ENCODE data around the gene INVS. TPM values are rescaled to one million over a fixed set of nuclear protein-coding genes. Genes with fewer than 3 reads are reported as not detected.

Gene INVS
- total and polyA plus RNA-seq, 2 of the 4 experiments (the other 2 are of a cell fraction): 9.2 to 33.5 TPM

DNA sequence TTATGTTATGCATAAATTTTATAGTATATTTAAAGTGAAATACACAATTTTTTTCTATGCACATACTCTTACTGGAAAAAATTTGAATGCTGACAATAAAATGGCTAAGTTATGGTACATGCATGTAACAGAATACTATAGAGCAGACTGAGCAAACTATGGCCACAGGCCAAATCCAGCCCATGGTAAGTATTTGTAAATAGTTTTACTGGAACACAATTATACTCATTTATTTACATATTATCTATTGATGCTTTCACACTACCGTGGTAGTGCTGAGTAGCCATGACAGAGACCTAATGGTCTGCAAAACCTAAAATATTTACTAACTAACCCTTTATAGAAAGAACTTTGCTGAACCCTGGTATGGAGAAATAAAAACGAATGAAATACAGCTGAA, 208.0 kb downstream of the INVS start:
- Histone ChIP-seq H2AFZ (replicated peaks; ENCODE audit: low read length, poor library complexity) (no peak overlapping the region), H2BK15ac (ENCODE audit: low read depth, low read length) (no peak overlapping the region), H3K9me1 (ENCODE audit: insufficient read depth, low read length) (peaks cover 8% of the 10 kb centered on the region), H3K14ac (replicated peaks; ENCODE audit: low read depth, low read length) (no peak overlapping the region), H3K4me3 (ENCODE audit: insufficient read depth, low read depth, low read length) (no peak overlapping the region), H3K9ac (ENCODE audit: low read depth, low read length) (no peak overlapping the region), H3K4me2 (ENCODE audit: low read depth, low read length) (no peak overlapping the region; the same call in 1 of the 2 replicates), H3K9me3 (ENCODE audit: control insufficient read depth, insufficient read depth, low read length) (no peaks in the 10 kb centered on the region), H3K27ac (ENCODE audit: insufficient read depth, low read length) (no peak overlapping the region), H2BK20ac (ENCODE audit: low read depth, low read length) (no peak overlapping the region), H2AK9ac (replicated peaks; ENCODE audit: low read depth, low read length, poor library complexity) (no peak overlapping the region), H3K36me3 (ENCODE audit: control insufficient read depth, insufficient read depth, low read length) (peaks cover 8% of the 10 kb centered on the region), H3K4me1 (ENCODE audit: control insufficient read depth, insufficient read depth, low read length) (peaks cover 18% of the 10 kb centered on the region), H3K79me1 (ENCODE audit: low read depth in 1 of 2, low read length in 2 of 2) (peaks cover 22 to 56% of the 10 kb centered on the region in 2 experiments), H4K8ac (ENCODE audit: low read depth in 2 of 2, low read length in 2 of 2) (no peak overlapping the region), H4K5ac (ENCODE audit: low read depth, low read length) (no peak overlapping the region), H4K91ac (ENCODE audit: insufficient read depth, low read depth, low read length) (no peak overlapping the region), H3K56ac (ENCODE audit: extremely low read depth, insufficient read depth, low read length) (no peak overlapping the region), H3K27me3 (ENCODE audit: control insufficient read depth, insufficient read depth, low read length) (no peaks in the 10 kb centered on the region), H2AK5ac (ENCODE audit: low read depth, low read length) (no peak overlapping the region), H4K20me1 (ENCODE audit: insufficient read depth, low read length) (peaks cover 12% of the 10 kb centered on the region; the same call in 1 of the 2 replicates), H2BK120ac (ENCODE audit: low read depth, low read length) (no peak overlapping the region), H3K23ac (ENCODE audit: low read depth, low read length) (no peak overlapping the region), H3K4ac (ENCODE audit: low read depth, low read length) (no peak overlapping the region), H3K18ac (ENCODE audit: low read depth, low read length) (no peak overlapping the region), H2BK5ac (ENCODE audit: low read depth, low read length, poor library complexity, severe bottlenecking) (no peak overlapping the region)
- intact Hi-C loops (cut with micrococcal nuclease): no loop called here
- no peak for DNase-seq
- WGBS, 2 experiments (ENCODE audit: extremely low coverage in 2 of 2, insufficient read length in 1 of 2): no CpG with 5 or more reads among the region's 2 CpGs
- no TSS peak for BruUV-seq (replicated peaks)
- no peak for ATAC-seq (ENCODE audit: low read depth)
- TF ChIP-seq POLR2A (IDR thresholded peaks at IDR 0.05; ENCODE audit: low read depth, low read length) (no peak), CHD1 (IDR thresholded peaks at IDR 0.05; ENCODE audit: low read depth, low read length) (no peak), FOS (IDR thresholded peaks at IDR 0.05; ENCODE audit: low read depth, low read length) (no peak), CEBPB (IDR thresholded peaks at IDR 0.05; ENCODE audit: low read depth, low read length) (no peak), RAD21 (IDR thresholded peaks at IDR 0.05; ENCODE audit: low read length) (no peak), MAFK (IDR thresholded peaks at IDR 0.05; ENCODE audit: low read depth, low read length) (no peak), MXI1 (IDR thresholded peaks at IDR 0.05; ENCODE audit: borderline replicate concordance, low read depth, low read length) (no peak), RFX5 (IDR thresholded peaks at IDR 0.05; ENCODE audit: low read depth, low read length) (no peak), RCOR1 (IDR thresholded peaks at IDR 0.05; ENCODE audit: insufficient replicate concordance, low read length) (no peak), SMC3 (IDR thresholded peaks at IDR 0.05; ENCODE audit: low read depth, low read length) (no peak), BHLHE40 (IDR thresholded peaks at IDR 0.05; ENCODE audit: low read depth, low read length) (no peak), NFE2L2 (IDR thresholded peaks at IDR 0.05; ENCODE audit: low read depth, low read length) (no peak), MAZ (IDR thresholded peaks at IDR 0.05; ENCODE audit: borderline replicate concordance, low read depth, low read length) (no peak)
- TF ChIP-seq, protein P1, sequence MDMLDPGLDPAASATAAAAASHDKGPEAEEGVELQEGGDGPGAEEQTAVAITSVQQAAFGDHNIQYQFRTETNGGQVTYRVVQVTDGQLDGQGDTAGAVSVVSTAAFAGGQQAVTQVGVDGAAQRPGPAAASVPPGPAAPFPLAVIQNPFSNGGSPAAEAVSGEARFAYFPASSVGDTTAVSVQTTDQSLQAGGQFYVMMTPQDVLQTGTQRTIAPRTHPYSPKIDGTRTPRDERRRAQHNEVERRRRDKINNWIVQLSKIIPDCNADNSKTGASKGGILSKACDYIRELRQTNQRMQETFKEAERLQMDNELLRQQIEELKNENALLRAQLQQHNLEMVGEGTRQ (IDR thresholded peaks at IDR 0.05; ENCODE audit: low read depth, low read length): no peak
- TF ChIP-seq, protein P2, sequence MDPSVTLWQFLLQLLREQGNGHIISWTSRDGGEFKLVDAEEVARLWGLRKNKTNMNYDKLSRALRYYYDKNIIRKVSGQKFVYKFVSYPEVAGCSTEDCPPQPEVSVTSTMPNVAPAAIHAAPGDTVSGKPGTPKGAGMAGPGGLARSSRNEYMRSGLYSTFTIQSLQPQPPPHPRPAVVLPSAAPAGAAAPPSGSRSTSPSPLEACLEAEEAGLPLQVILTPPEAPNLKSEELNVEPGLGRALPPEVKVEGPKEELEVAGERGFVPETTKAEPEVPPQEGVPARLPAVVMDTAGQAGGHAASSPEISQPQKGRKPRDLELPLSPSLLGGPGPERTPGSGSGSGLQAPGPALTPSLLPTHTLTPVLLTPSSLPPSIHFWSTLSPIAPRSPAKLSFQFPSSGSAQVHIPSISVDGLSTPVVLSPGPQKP (IDR thresholded peaks at IDR 0.05; ENCODE audit: borderline replicate concordance, low read depth, low read length): no peak
- ChIA-PET CTCF (no interaction called here), POLR2A (ENCODE audit: unreplicated experiment) (no interaction called here)
- in situ Hi-C loops (cut with MboI; ENCODE audit: low sequenced_read_pairs): no loop called here
- dilution Hi-C loops (cut with HindIII; ENCODE audit: low sequenced_read_pairs, unreplicated experiment): no loop called here
